K562 (cell line): ENCODE data around the gene SATB2. TPM values are rescaled to one million over a fixed set of nuclear protein-coding genes. Genes with fewer than 3 reads are reported as not detected.

ENCODE experiments used
- ATAC-seq: fragments of 200-7000 bp; cut with Tn5 transposase; 3 replicates; pipeline ENCODE4 v1.9.1; 2020; ENCODE audit warnings: moderate library complexity
- BruUV-seq: library from RNA; stranded (reverse); fragments of 400-500 nt; replicated peaks from 2 replicates; lab custom pipeline; 2021; lab: Mats Ljungman, UMichigan
- CTCF ChIA-PET: fragments of 300-600 bp; formaldehyde crosslinking; extraction: SDS; loops from one replicate; lab custom pipeline; 2021; ENCODE audit warnings: low intra/inter-chr PET ratio; lab: Yijun Ruan, JAX
- POLR2A ChIA-PET: fragments of 300-600, 350-650 bp; sonication (Branson Sonifier 250); formaldehyde crosslinking; extraction: SDS; loops from one replicate; lab custom pipeline; 2021; ENCODE audit warnings: antibody characterized with exemption, inconsistent platforms; lab: Yijun Ruan, JAX
- DNase-seq, 4 experiments: peaks; one replicate each; pipeline versions ENCODE4 v3.0.0 to v3.0.0-alpha.2; 2011 to 2018; ENCODE audit warnings: low spot score in 3 of 4, mixed read lengths in 3 of 4; ENCODE audit errors: extremely low read depth in 1 of 4
- FAIRE-seq: peaks from 2 replicates; lab custom pipeline; 2011; peaks lifted over from hg19 to GRCh38; lab: Jason Lieb, UNC
- H2AFZ ChIP-seq: 2 replicates; pipeline ENCODE4 v1.6.0; 2011; ENCODE audit warnings: low read depth, low read length, control low read depth, inconsistent platforms
- H3K27ac ChIP-seq: fragments of 200-600 bp; 3 replicates; pipeline ENCODE4 v1.8.0; 2011; ENCODE audit warnings: low read depth, mild to moderate bottlenecking, control low read depth, inconsistent platforms, low read length, moderate library complexity, mixed read lengths; ENCODE audit errors: extremely low read depth
- H3K27me3 ChIP-seq, 2 experiments: fragments of 300-600 bp in 1 of 2; 2 replicates in 1 of 2; 3 replicates in 1 of 2; pipeline versions ENCODE4 v1.6.0 to v1.8.0; 2011; ENCODE audit warnings: inconsistent platforms in 2 of 2, low read length in 2 of 2, mild to moderate bottlenecking in 1 of 2, mixed read lengths in 1 of 2, moderate library complexity in 1 of 2; ENCODE audit not compliant: control insufficient read depth in 2 of 2, insufficient read depth in 2 of 2
- H3K36me3 ChIP-seq: fragments of 300-600 bp; 3 replicates; pipeline ENCODE4 v1.8.0; 2011; ENCODE audit warnings: mild to moderate bottlenecking, low read length, inconsistent platforms; ENCODE audit not compliant: control insufficient read depth, insufficient read depth
- H3K4me1 ChIP-seq, 2 experiments: fragments of 200-600 bp in 1 of 2; replicated peaks in 1 of 2; 2 replicates in 1 of 2; 3 replicates in 1 of 2; pipeline versions ENCODE4 v1.5.1 to v1.8.0; 2011; ENCODE audit warnings: inconsistent platforms in 2 of 2, low read length in 2 of 2, mild to moderate bottlenecking in 1 of 2, mixed read lengths in 1 of 2, moderate library complexity in 1 of 2; ENCODE audit not compliant: control insufficient read depth in 2 of 2, insufficient read depth in 2 of 2
- H3K4me2 ChIP-seq: 2 replicates; pipeline ENCODE4 v1.6.1; 2011; ENCODE audit warnings: low read length, control low read depth, inconsistent platforms, mixed read lengths; ENCODE audit not compliant: insufficient read depth
- H3K4me3 ChIP-seq: fragments of 200-600 bp; sonication (generic), shearing (Covaris generic); 2 replicates; pipeline ENCODE4 v1.5.1; 2016; ENCODE audit warnings: control low read depth, inconsistent platforms
- H3K79me2 ChIP-seq: fragments of 200-600 bp; 3 replicates; pipeline ENCODE4 v1.8.0; 2011; ENCODE audit warnings: low read length, inconsistent platforms; ENCODE audit not compliant: control insufficient read depth, insufficient read depth
- H3K9ac ChIP-seq, 2 experiments: 2 replicates each; pipeline versions ENCODE4 v1.6.0 to v1.6.1; 2011; ENCODE audit warnings: low read depth in 2 of 2, low read length in 2 of 2, control low read depth in 1 of 2, inconsistent platforms in 1 of 2, mild to moderate bottlenecking in 1 of 2, mixed read lengths in 1 of 2; ENCODE audit not compliant: insufficient read depth in 1 of 2
- H3K9me1 ChIP-seq: one replicate; pipeline ENCODE4 v1.6.0; 2011; ENCODE audit warnings: inconsistent platforms, mild to moderate bottlenecking, low read length, moderate library complexity; ENCODE audit not compliant: control insufficient read depth, insufficient read depth
- H3K9me3 ChIP-seq: replicated peaks from 2 replicates; pipeline ENCODE4 v1.5.1; 2011; ENCODE audit warnings: low read depth, low read length, inconsistent platforms; ENCODE audit not compliant: control insufficient read depth, insufficient read depth
- H4K20me1 ChIP-seq: replicated peaks from 2 replicates; pipeline ENCODE4 v1.6.1; 2011; ENCODE audit warnings: low read length, inconsistent platforms, mixed read lengths; ENCODE audit not compliant: control insufficient read depth, insufficient read depth
- PCBP1 ChIP-seq: fragments of 200-400 bp; formaldehyde crosslinking; IDR thresholded peaks from 2 replicates; pipeline ENCODE4 v1.6.1; 2018; ENCODE audit warnings: mild to moderate bottlenecking, low read depth, low read length; ENCODE audit not compliant: poor library complexity, severe bottlenecking
- ZNF263 ChIP-seq: sonication (generic); formaldehyde crosslinking; IDR thresholded peaks from 2 replicates; pipeline ENCODE4 v1.8.0; 2022; ENCODE audit warnings: mild to moderate bottlenecking, missing genetic modification reagents, borderline replicate concordance
- WGBS: fragments of 100-300 bp; shearing (Covaris generic); methylation state at CpG from one replicate; pipeline ENCODE4 v1.1.6; 2016; ENCODE audit warnings: low coverage, mixed read lengths; ENCODE audit not compliant: insufficient coverage; ENCODE audit errors: missing lambda C conversion rate; 5-methylcytosine and 5-hydroxymethylcytosine counted together
- in situ Hi-C: fragments of 300-500 bp; cut with MboI; formaldehyde crosslinking; loops from 4 replicates; pipeline ENCODE4 v1.15.0; 2018; ENCODE audit warnings: inconsistent platforms, mixed read lengths
- intact Hi-C: fragments of 100-400 bp; cut with micrococcal nuclease; formaldehyde crosslinking; loops from 2 replicates; pipeline ENCODE4 v1.14.2; 2022
- polyA plus RNA-seq, 8 experiments: library from polyadenylated mRNA; depleted of rRNA in 4 of 8; stranded (reverse) in 5 of 8; unstranded in 3 of 8; fragments of >200 nt; fragmentation: Nextera tagmentation in 2 of 8; fragmentation: Illumina TruSeq in 1 of 8; extraction: Ambion mirVana in 2 of 8; extraction: Trizol in 1 of 8; gene quantifications; 2 replicates each; pipeline versions ENCODE4 v1.2.1 to v1.2.3, GENCODE V29; 2011 to 2014; ENCODE audit warnings: inconsistent platforms in 1 of 8, missing spikeins in 1 of 8
- total RNA-seq, 7 experiments: library from RNA; depleted of rRNA in 6 of 7; stranded (reverse); fragments of >200 nt in 6 of 7; fragmentation: Illumina TruSeq in 2 of 7; extraction: Trizol in 2 of 7; gene quantifications; 2 replicates each; pipeline versions ENCODE4 v1.2.1 to v1.2.3, GENCODE V29; 2011 to 2021; ENCODE audit warnings: low replicate concordance in 1 of 7

SATB2 gene
- total and polyA plus RNA-seq, 9 of the 15 experiments (the other 6 are each of a cell fraction or from before 2014, with no cell fraction given): 4.5 to 34.0 (median 15.1) TPM

- Histone ChIP-seq H2AFZ (no peak overlapping the region), H3K9me1 (no peaks in the 10 kb centered on the region), H3K36me3 (no peaks in the 10 kb centered on the region), H3K27me3 (no peaks in the 10 kb centered on the region), H3K4me1 (peaks cover 0 to 18% of the 10 kb centered on the region in 2 experiments; a peak in 2 of 5 replicates), H3K9ac (no peak overlapping the region), H3K4me3 (no peak overlapping the region), H3K4me2 (no peak overlapping the region), H3K79me2 (peaks cover 29% of the 10 kb centered on the region)
- intact Hi-C loops: no loop called here
- in situ Hi-C loops: no loop called here
- ChIA-PET POLR2A (no interaction called here), CTCF (no interaction called here)
- WGBS: 97% methylated on average over 24 of the region's 64 CpGs
- DNase-seq (no peak), FAIRE-seq (no peak)
- no TSS peak for BruUV-seq
- TF ChIP-seq ZNF263 (CRISPR knock-in tag) (no peak), PCBP1 (peak; percentile 12)
- TF ChIP-seq, all 486 proteins: peak for 1
- peaks cover 2% of the 10 kb centered on the region; the same call in 1 of the 2 replicates for H3K9me3 ChIP-seq
- H3K27ac ChIP-seq: no peak overlapping the region
- no peak for ATAC-seq
- H4K20me1 ChIP-seq: no peaks in the 10 kb centered on the region
Measured at GRCh38 chr2:199463708-199464605, 6.2 kb upstream of the SATB2 start.
